Suprapubic skin (tissue), 4 donors: ENCODE measurements around the gene IL1B.

Experiments
- CTCF ChIP-seq, 2 donors: fragments of 200-600 bp in 1 of 2; fragments of 450-650 bp in 1 of 2; sonication (generic) in 1 of 2; IDR thresholded peaks; one replicate each; pipeline ENCODE4 v1.5.1; 2016 to 2019; ENCODE audit warnings: antibody characterized with exemption in 2 of 2, mild to moderate bottlenecking in 1 of 2, moderate library complexity in 1 of 2
- EP300 ChIP-seq: sonication (generic); formaldehyde crosslinking; IDR thresholded peaks from one replicate; pipeline ENCODE4 v1.6.1; 2017; ENCODE audit warnings: antibody characterized with exemption
- POLR2AphosphoS5 ChIP-seq, 3 donors: sonication (generic); formaldehyde crosslinking; IDR thresholded peaks; one replicate each; pipeline ENCODE4 v1.6.1; 2017; ENCODE audit warnings: antibody characterized with exemption in 3 of 3

- TF ChIP-seq CTCF (IDR thresholded peaks at IDR 0.05) = no peak
- no peak for TF ChIP-seq POLR2AphosphoS5 (IDR thresholded peaks at IDR 0.05)
- TF ChIP-seq EP300 = no peak
Measured at GRCh38 chr2:112796486-112796885, 40.1 kb downstream of the IL1B start.
